ENCODE measurements around the gene CTSS.

DNA sequence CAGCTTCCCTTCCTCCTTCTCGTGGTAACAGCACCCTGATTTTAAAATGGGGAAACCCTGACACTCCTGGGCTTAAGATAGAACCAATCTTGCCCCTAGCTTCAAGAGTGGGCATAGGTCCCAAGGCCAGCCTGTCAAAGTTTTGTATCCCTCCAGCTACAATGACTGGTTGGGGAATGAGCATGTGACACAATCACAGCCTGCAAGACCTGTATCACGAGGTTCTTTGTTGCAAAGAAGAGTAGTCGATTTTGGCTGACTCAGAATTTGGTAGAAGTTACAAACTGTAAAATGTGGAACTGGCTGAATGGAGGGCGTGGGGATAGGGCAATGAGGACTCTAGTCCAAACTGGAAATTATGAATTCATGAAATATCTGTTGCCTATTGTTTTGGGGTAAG lies 23.8 kb upstream of the CTSS start:
- TF ChIP-seq, protein P1, sequence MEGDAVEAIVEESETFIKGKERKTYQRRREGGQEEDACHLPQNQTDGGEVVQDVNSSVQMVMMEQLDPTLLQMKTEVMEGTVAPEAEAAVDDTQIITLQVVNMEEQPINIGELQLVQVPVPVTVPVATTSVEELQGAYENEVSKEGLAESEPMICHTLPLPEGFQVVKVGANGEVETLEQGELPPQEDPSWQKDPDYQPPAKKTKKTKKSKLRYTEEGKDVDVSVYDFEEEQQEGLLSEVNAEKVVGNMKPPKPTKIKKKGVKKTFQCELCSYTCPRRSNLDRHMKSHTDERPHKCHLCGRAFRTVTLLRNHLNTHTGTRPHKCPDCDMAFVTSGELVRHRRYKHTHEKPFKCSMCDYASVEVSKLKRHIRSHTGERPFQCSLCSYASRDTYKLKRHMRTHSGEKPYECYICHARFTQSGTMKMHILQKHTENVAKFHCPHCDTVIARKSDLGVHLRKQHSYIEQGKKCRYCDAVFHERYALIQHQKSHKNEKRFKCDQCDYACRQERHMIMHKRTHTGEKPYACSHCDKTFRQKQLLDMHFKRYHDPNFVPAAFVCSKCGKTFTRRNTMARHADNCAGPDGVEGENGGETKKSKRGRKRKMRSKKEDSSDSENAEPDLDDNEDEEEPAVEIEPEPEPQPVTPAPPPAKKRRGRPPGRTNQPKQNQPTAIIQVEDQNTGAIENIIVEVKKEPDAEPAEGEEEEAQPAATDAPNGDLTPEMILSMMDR (IDR thresholded peaks at IDR 0.05), result no peak
- TF ChIP-seq POLR2A (IDR thresholded peaks at IDR 0.05) (no peak), EP300 (IDR thresholded peaks at IDR 0.05) (no peak)
